ENCODE data around the gene STUB1.

The STUB1 gene

GRCh38 chr16:660132-660458, 20.1 kb upstream of the STUB1 start:
- TF ChIP-seq SPI1 (IDR thresholded peaks at IDR 0.05; ENCODE audit: borderline replicate concordance, low read depth) (no peak), GABPA (IDR thresholded peaks at IDR 0.05; ENCODE audit: low read depth) (no peak), CTCF (IDR thresholded peaks at IDR 0.05; ENCODE audit: insufficient read depth, low read length) (no peak), REST (IDR thresholded peaks at IDR 0.05; ENCODE audit: insufficient replicate concordance, low read depth) (no peak), POLR2AphosphoS5 (IDR thresholded peaks at IDR 0.05; ENCODE audit: low read depth) (no peak)
- Histone ChIP-seq H3K27me3 (ENCODE audit: insufficient read depth, poor library complexity, severe bottlenecking) (no peaks in the 10 kb centered on the region), H3K27ac (replicated peaks) (peak overlapping the region; percentile 55), H3K4me3 (replicated peaks; ENCODE audit: insufficient read depth, low read length) (no peak overlapping the region)
- DNase-seq (ENCODE audit: low read depth in 1 of 2, low spot score in 1 of 2): no peak

- no peaks in the 10 kb centered on the region for H3K27me3 ChIP-seq (ENCODE audit: insufficient read depth, poor library complexity, severe bottlenecking)
- TF ChIP-seq POLR2AphosphoS5 (IDR thresholded peaks at IDR 0.05; ENCODE audit: low read depth): peak; percentile 51; the same call in 1 of the 2 replicates
- TF ChIP-seq CTCF (IDR thresholded peaks at IDR 0.05; ENCODE audit: insufficient read depth, low read length): peak; percentile 47
- TF ChIP-seq SPI1 (IDR thresholded peaks at IDR 0.05; ENCODE audit: borderline replicate concordance, low read depth): no peak
- TF ChIP-seq GABPA (IDR thresholded peaks at IDR 0.05; ENCODE audit: low read depth): no peak
- TF ChIP-seq REST (IDR thresholded peaks at IDR 0.05; ENCODE audit: insufficient replicate concordance, low read depth): no peak
- no peak overlapping the region for H3K4me3 ChIP-seq (replicated peaks; ENCODE audit: insufficient read depth, low read length)
- peak; percentile 85 to 93 for DNase-seq (ENCODE audit: low read depth in 1 of 2, low spot score in 1 of 2)
- peak overlapping the region; percentile 55 for H3K27ac ChIP-seq (replicated peaks)
These were observed 19.6 kb upstream of the STUB1 start for GRCh38 chr16:660459-661183.

- H3K27ac ChIP-seq (replicated peaks): peak overlapping the region; percentile 25; the same call in 1 of the 2 replicates
- no peaks in the 10 kb centered on the region for H3K27me3 ChIP-seq (ENCODE audit: insufficient read depth, poor library complexity, severe bottlenecking)
- H3K4me3 ChIP-seq (replicated peaks; ENCODE audit: insufficient read depth, low read length): no peak overlapping the region
- no peak for DNase-seq (ENCODE audit: low read depth in 1 of 2, low spot score in 1 of 2)
- no peak for TF ChIP-seq POLR2AphosphoS5 (IDR thresholded peaks at IDR 0.05; ENCODE audit: low read depth)
- no peak for TF ChIP-seq CTCF (IDR thresholded peaks at IDR 0.05; ENCODE audit: insufficient read depth, low read length)
- TF ChIP-seq GABPA (IDR thresholded peaks at IDR 0.05; ENCODE audit: low read depth): no peak
- no peak for TF ChIP-seq SPI1 (IDR thresholded peaks at IDR 0.05; ENCODE audit: borderline replicate concordance, low read depth)
These were observed 18.9 kb upstream of the STUB1 start for GRCh38 chr16:661184-661821.
